ENCODE measurements around the gene PLXNB2.
A peak's percentile ranks its signal among the peaks of the same experiment; 100 is the strongest.
"Not testable (repeated sequence)": the region's sequence is repeated elsewhere in the genome, so short reads cannot be mapped to it uniquely, and the experiment has no call there.

The PLXNB2 gene

GRCh38 chr22:50275181-50276055, 32.0 kb downstream of the PLXNB2 start:
- Histone ChIP-seq H3K79me2 (ENCODE audit: insufficient read depth, low read length) (no peaks in the 10 kb centered on the region), H3K9me3 (ENCODE audit: low read length) (no peaks in the 10 kb centered on the region), H3K4me3 (ENCODE audit: low read depth, low read length, poor library complexity, severe bottlenecking) (no peak overlapping the region), H3F3A (ENCODE audit: insufficient read depth, low read length) (no peaks in the 10 kb centered on the region), H2AFZ (ENCODE audit: low read length) (no peak overlapping the region), H4K20me1 (ENCODE audit: insufficient read depth, low read length) (no peaks in the 10 kb centered on the region), H3K4me2 (ENCODE audit: low read length) (no peak overlapping the region), H3K9me2 (ENCODE audit: low read depth, low read length) (no peaks in the 10 kb centered on the region), H3K4me1 (ENCODE audit: insufficient read depth, low read length, severe bottlenecking) (peaks cover 13% of the 10 kb centered on the region), H3K27me3 (ENCODE audit: insufficient read depth, low read length) (no peaks in the 10 kb centered on the region; the same call in 1 of the 2 replicates), H3K9ac (ENCODE audit: low read length) (no peak overlapping the region), H3K27ac (ENCODE audit: low read depth, low read length, poor library complexity, severe bottlenecking) (no peak overlapping the region), H3K36me3 (ENCODE audit: insufficient read depth, low read length) (no peaks in the 10 kb centered on the region)
- TF ChIP-seq EZH2 (IDR thresholded peaks at IDR 0.05; ENCODE audit: borderline replicate concordance, low read length) (no peak), CTCF (IDR thresholded peaks at IDR 0.05; ENCODE audit: low read length) (no peak)

- Histone ChIP-seq H4K20me1 (ENCODE audit: insufficient read depth, low read length) (no peaks in the 10 kb centered on the region), H3K4me3 (ENCODE audit: low read depth, low read length, poor library complexity, severe bottlenecking) (no peak overlapping the region), H3K27me3 (ENCODE audit: insufficient read depth, low read length) (no peaks in the 10 kb centered on the region; the same call in 1 of the 2 replicates), H3K9me2 (ENCODE audit: low read depth, low read length) (no peaks in the 10 kb centered on the region), H3F3A (ENCODE audit: insufficient read depth, low read length) (no peaks in the 10 kb centered on the region), H3K9ac (ENCODE audit: low read length) (no peak overlapping the region), H2AFZ (ENCODE audit: low read length) (no peak overlapping the region), H3K36me3 (ENCODE audit: insufficient read depth, low read length) (no peaks in the 10 kb centered on the region), H3K27ac (ENCODE audit: low read depth, low read length, poor library complexity, severe bottlenecking) (no peak overlapping the region), H3K9me3 (ENCODE audit: low read length) (no peaks in the 10 kb centered on the region), H3K4me1 (ENCODE audit: insufficient read depth, low read length, severe bottlenecking) (peaks cover 15% of the 10 kb centered on the region), H3K79me2 (ENCODE audit: insufficient read depth, low read length) (no peaks in the 10 kb centered on the region), H3K4me2 (ENCODE audit: low read length) (no peak overlapping the region)
- TF ChIP-seq EZH2 (IDR thresholded peaks at IDR 0.05; ENCODE audit: borderline replicate concordance, low read length) (no peak), CTCF (IDR thresholded peaks at IDR 0.05; ENCODE audit: low read length) (no peak)
Observed at GRCh38 chr22:50274771-50275170, 32.7 kb downstream of the PLXNB2 start.

DNA sequence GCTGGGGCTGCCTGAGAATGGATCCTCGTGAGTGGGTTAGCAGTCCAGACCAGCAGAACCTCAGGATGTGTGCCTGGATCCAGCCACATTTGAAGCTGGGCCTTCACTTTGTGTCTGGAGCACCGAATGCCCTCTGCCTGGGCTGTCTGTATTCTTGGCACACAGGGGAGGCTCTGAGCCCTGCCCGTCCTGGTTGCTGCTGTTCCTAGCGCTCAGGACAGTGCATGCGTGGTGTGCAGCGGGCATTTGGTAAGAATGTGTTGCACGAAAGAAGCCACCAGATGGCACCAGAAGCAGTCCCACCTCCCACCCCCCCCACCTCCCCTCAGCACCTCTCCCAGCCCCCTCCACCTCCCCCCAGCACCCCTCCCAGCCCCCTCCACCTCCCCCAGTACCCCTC, 33.1 kb downstream of the PLXNB2 start:
- TF ChIP-seq EZH2 (IDR thresholded peaks at IDR 0.05; ENCODE audit: borderline replicate concordance, low read length) (no peak), CTCF (IDR thresholded peaks at IDR 0.05; ENCODE audit: low read length) (peak; percentile 19; the same call in 1 of the 2 replicates)
- no peak overlapping the region for H3K4me2 ChIP-seq (ENCODE audit: low read length)

GRCh38 chr22:50273781-50274180, 33.7 kb downstream of the PLXNB2 start:
- H3K9me3 ChIP-seq (ENCODE audit: low read length); H3K27me3 ChIP-seq (ENCODE audit: insufficient read depth, low read length); H2AFZ ChIP-seq (ENCODE audit: low read length); H3K79me2 ChIP-seq (ENCODE audit: insufficient read depth, low read length); H3F3A ChIP-seq (ENCODE audit: insufficient read depth, low read length); H3K27ac ChIP-seq (ENCODE audit: low read depth, low read length, poor library complexity, severe bottlenecking); H3K36me3 ChIP-seq (ENCODE audit: insufficient read depth, low read length); H3K9me2 ChIP-seq (ENCODE audit: low read depth, low read length); H3K9ac ChIP-seq (ENCODE audit: low read length); H3K4me2 ChIP-seq (ENCODE audit: low read length); H3K4me3 ChIP-seq (ENCODE audit: low read depth, low read length, poor library complexity, severe bottlenecking); H4K20me1 ChIP-seq (ENCODE audit: insufficient read depth, low read length): not testable (repeated sequence)
- H3K4me1 ChIP-seq (ENCODE audit: insufficient read depth, low read length, severe bottlenecking): peaks cover 24% of the 10 kb centered on the region

More for the DNA sequence above, 33.1 kb downstream of the PLXNB2 start:
- Histone ChIP-seq H3K9ac (ENCODE audit: low read length) (no peak overlapping the region), H3K36me3 (ENCODE audit: insufficient read depth, low read length) (no peaks in the 10 kb centered on the region), H2AFZ (ENCODE audit: low read length) (no peak overlapping the region), H3K9me2 (ENCODE audit: low read depth, low read length) (no peaks in the 10 kb centered on the region), H3K27me3 (ENCODE audit: insufficient read depth, low read length) (no peaks in the 10 kb centered on the region; the same call in 1 of the 2 replicates), H4K20me1 (ENCODE audit: insufficient read depth, low read length) (no peaks in the 10 kb centered on the region), H3K4me1 (ENCODE audit: insufficient read depth, low read length, severe bottlenecking) (peaks cover 19% of the 10 kb centered on the region), H3K9me3 (ENCODE audit: low read length) (no peaks in the 10 kb centered on the region), H3K27ac (ENCODE audit: low read depth, low read length, poor library complexity, severe bottlenecking) (no peak overlapping the region), H3F3A (ENCODE audit: insufficient read depth, low read length) (no peaks in the 10 kb centered on the region), H3K79me2 (ENCODE audit: insufficient read depth, low read length) (no peaks in the 10 kb centered on the region), H3K4me3 (ENCODE audit: low read depth, low read length, poor library complexity, severe bottlenecking) (no peak overlapping the region)

GRCh38 chr22:50273352-50273751, 34.1 kb downstream of the PLXNB2 start:
- not testable (repeated sequence) for H4K20me1 ChIP-seq (ENCODE audit: insufficient read depth, low read length); H3K27ac ChIP-seq (ENCODE audit: low read depth, low read length, poor library complexity, severe bottlenecking); H2AFZ ChIP-seq (ENCODE audit: low read length); H3K79me2 ChIP-seq (ENCODE audit: insufficient read depth, low read length); H3K4me3 ChIP-seq (ENCODE audit: low read depth, low read length, poor library complexity, severe bottlenecking); H3K9ac ChIP-seq (ENCODE audit: low read length); H3F3A ChIP-seq (ENCODE audit: insufficient read depth, low read length); H3K9me2 ChIP-seq (ENCODE audit: low read depth, low read length); H3K27me3 ChIP-seq (ENCODE audit: insufficient read depth, low read length); H3K9me3 ChIP-seq (ENCODE audit: low read length); H3K4me2 ChIP-seq (ENCODE audit: low read length); H3K36me3 ChIP-seq (ENCODE audit: insufficient read depth, low read length)
- H3K4me1 ChIP-seq (ENCODE audit: insufficient read depth, low read length, severe bottlenecking): peaks cover 28% of the 10 kb centered on the region
